ENCODE results near the gene FAM81A.

GRCh38 chr15:59531066-59531675 is 93.2 kb downstream of the FAM81A start:
- no peak for TF ChIP-seq EZH2 (IDR thresholded peaks at IDR 0.05; ENCODE audit: borderline replicate concordance, low read length)
- TF ChIP-seq, protein P1, sequence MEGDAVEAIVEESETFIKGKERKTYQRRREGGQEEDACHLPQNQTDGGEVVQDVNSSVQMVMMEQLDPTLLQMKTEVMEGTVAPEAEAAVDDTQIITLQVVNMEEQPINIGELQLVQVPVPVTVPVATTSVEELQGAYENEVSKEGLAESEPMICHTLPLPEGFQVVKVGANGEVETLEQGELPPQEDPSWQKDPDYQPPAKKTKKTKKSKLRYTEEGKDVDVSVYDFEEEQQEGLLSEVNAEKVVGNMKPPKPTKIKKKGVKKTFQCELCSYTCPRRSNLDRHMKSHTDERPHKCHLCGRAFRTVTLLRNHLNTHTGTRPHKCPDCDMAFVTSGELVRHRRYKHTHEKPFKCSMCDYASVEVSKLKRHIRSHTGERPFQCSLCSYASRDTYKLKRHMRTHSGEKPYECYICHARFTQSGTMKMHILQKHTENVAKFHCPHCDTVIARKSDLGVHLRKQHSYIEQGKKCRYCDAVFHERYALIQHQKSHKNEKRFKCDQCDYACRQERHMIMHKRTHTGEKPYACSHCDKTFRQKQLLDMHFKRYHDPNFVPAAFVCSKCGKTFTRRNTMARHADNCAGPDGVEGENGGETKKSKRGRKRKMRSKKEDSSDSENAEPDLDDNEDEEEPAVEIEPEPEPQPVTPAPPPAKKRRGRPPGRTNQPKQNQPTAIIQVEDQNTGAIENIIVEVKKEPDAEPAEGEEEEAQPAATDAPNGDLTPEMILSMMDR (conservative IDR thresholded peaks at IDR 0.05 in 1 of 2, IDR thresholded peaks at IDR 0.05 in 1 of 2; ENCODE audit: extremely low read depth in 1 of 2, insufficient read depth in 1 of 2, low read depth in 1 of 2, low read length in 2 of 2): no peak
